ENCODE results near the gene ANTXR2. TPM values are rescaled to one million over a fixed set of nuclear protein-coding genes. Genes with fewer than 3 reads are reported as not detected.
A peak's percentile ranks its signal among the peaks of the same experiment; 100 is the strongest.

ANTXR2 gene
- total RNA-seq, 2 experiments from 2014 or later = not detected

DNA sequence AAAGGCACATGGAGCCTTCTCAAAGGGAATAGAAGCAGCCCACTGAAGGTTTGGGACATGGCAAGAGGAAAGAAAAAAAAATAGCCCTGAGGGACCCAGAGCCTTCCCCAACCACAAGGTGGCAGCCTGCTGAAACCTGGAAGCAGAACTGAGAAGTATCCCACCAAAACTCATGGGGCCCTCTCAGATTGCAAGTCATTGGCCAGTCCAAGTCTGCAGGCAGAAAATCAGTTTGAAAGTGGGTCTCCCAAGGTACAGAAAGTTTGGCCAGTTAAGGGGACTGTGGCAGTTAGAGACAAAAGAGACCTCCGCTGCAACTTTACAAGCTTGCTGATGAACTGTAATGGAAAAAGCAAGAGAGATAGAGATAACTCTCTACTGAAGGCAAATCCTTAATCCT is 155.8 kb downstream of the ANTXR2 start:
- H3K9me3 ChIP-seq (ENCODE audit: low read length) = no peaks in the 10 kb centered on the region
- ChIA-PET CTCF (ENCODE audit: unreplicated experiment) (interaction anchor here (1.0 kb wide), 1 partner anchor 38 kb away, joined by 4 read pairs; no protein-coding TSS in a partner anchor), POLR2A (no interaction called here)
- H3K36me3 ChIP-seq (ENCODE audit: insufficient read depth, low read length) = no peaks in the 10 kb centered on the region
- H3K9me2 ChIP-seq (ENCODE audit: insufficient read depth, low read length) = no peaks in the 10 kb centered on the region
- H2AFZ ChIP-seq (ENCODE audit: low read length) = no peak overlapping the region
- H3K4me1 ChIP-seq (ENCODE audit: insufficient read depth, low read length, poor library complexity, severe bottlenecking) = no peaks in the 10 kb centered on the region
- H3K4me3 ChIP-seq (ENCODE audit: low read depth, low read length, poor library complexity, severe bottlenecking) = no peak overlapping the region
- DNase-seq (ENCODE audit: low spot score) = peak; percentile 33
- H3K4me2 ChIP-seq (ENCODE audit: low read length) = no peak overlapping the region
- no peak for TF ChIP-seq EZH2phosphoT487 (IDR thresholded peaks at IDR 0.05; ENCODE audit: borderline replicate concordance, low read depth, low read length)
- TF ChIP-seq CTCF (conservative IDR thresholded peaks at IDR 0.05; ENCODE audit: low read length) = peak; percentile 81
- BruUV-seq (replicated peaks) = no TSS peak
- H3K27ac ChIP-seq (ENCODE audit: low read depth, low read length, poor library complexity, severe bottlenecking) = no peak overlapping the region
- no peaks in the 10 kb centered on the region for H3K79me2 ChIP-seq (ENCODE audit: insufficient read depth, low read depth, low read length)
- intact Hi-C loops (cut with micrococcal nuclease; ENCODE audit: unreplicated experiment) = no loop called here
- no peaks in the 10 kb centered on the region for H4K20me1 ChIP-seq (ENCODE audit: insufficient read depth, low read length)

DNA sequence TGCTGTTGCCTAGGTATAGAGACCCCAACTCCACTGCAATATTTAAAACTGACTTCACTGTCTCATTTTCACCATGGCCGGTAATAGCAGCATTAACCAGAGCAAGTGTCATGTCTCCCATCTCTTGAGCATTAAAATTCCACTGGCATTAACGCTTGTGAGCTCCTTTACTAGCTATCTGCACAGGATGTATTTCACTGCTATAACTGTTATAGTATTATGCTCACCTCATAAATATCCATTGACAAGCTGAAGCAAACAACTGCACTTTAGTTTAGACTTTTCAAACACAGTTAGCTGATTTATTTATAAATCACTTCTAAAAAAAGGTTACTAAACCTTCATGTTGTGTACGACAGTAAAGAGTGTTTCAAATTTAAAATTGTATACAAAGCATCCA is 157.8 kb downstream of the ANTXR2 start:
- TF ChIP-seq CTCF (conservative IDR thresholded peaks at IDR 0.05; ENCODE audit: low read length) = no peak
- no peak for TF ChIP-seq EZH2phosphoT487 (IDR thresholded peaks at IDR 0.05; ENCODE audit: borderline replicate concordance, low read depth, low read length)

GRCh38 chr4:79913581-79913980 is 159.4 kb downstream of the ANTXR2 start:
- Histone ChIP-seq H3K36me3 (ENCODE audit: insufficient read depth, low read length) (no peaks in the 10 kb centered on the region), H4K20me1 (ENCODE audit: insufficient read depth, low read length) (no peaks in the 10 kb centered on the region), H3K9me2 (ENCODE audit: insufficient read depth, low read length) (no peaks in the 10 kb centered on the region), H3K79me2 (ENCODE audit: insufficient read depth, low read depth, low read length) (no peaks in the 10 kb centered on the region), H3K4me1 (ENCODE audit: insufficient read depth, low read length, poor library complexity, severe bottlenecking) (no peaks in the 10 kb centered on the region), H3K27ac (ENCODE audit: low read depth, low read length, poor library complexity, severe bottlenecking) (no peak overlapping the region), H3K4me2 (ENCODE audit: low read length) (no peak overlapping the region), H2AFZ (ENCODE audit: low read length) (no peak overlapping the region), H3K9me3 (ENCODE audit: low read length) (no peaks in the 10 kb centered on the region), H3K4me3 (ENCODE audit: low read depth, low read length, poor library complexity, severe bottlenecking) (no peak overlapping the region)
- intact Hi-C loops (cut with micrococcal nuclease; ENCODE audit: unreplicated experiment) = no loop called here
- ChIA-PET POLR2A (no interaction called here), CTCF (ENCODE audit: unreplicated experiment) (no interaction called here)
- BruUV-seq (replicated peaks) = no TSS peak
- DNase-seq (ENCODE audit: low spot score) = no peak
- TF ChIP-seq CTCF (conservative IDR thresholded peaks at IDR 0.05; ENCODE audit: low read length) (no peak), EZH2phosphoT487 (IDR thresholded peaks at IDR 0.05; ENCODE audit: borderline replicate concordance, low read depth, low read length) (no peak)

More for the DNA sequence above, 157.8 kb downstream of the ANTXR2 start:
- Histone ChIP-seq H3K4me2 (ENCODE audit: low read length) (no peak overlapping the region), H3K4me3 (ENCODE audit: low read depth, low read length, poor library complexity, severe bottlenecking) (no peak overlapping the region), H3K9me3 (ENCODE audit: low read length) (no peaks in the 10 kb centered on the region), H3K79me2 (ENCODE audit: insufficient read depth, low read depth, low read length) (no peaks in the 10 kb centered on the region), H3K9me2 (ENCODE audit: insufficient read depth, low read length) (no peaks in the 10 kb centered on the region), H3K36me3 (ENCODE audit: insufficient read depth, low read length) (no peaks in the 10 kb centered on the region), H3K27ac (ENCODE audit: low read depth, low read length, poor library complexity, severe bottlenecking) (no peak overlapping the region), H2AFZ (ENCODE audit: low read length) (no peak overlapping the region), H4K20me1 (ENCODE audit: insufficient read depth, low read length) (no peaks in the 10 kb centered on the region), H3K4me1 (ENCODE audit: insufficient read depth, low read length, poor library complexity, severe bottlenecking) (no peaks in the 10 kb centered on the region)
- BruUV-seq (replicated peaks) = no TSS peak
- intact Hi-C loops (cut with micrococcal nuclease; ENCODE audit: unreplicated experiment) = no loop called here
- no peak for DNase-seq (ENCODE audit: low spot score)
- CTCF ChIA-PET (ENCODE audit: unreplicated experiment) = no interaction called here
- POLR2A ChIA-PET = interaction anchor here (0.6 kb wide), 1 partner anchor 25 kb away, joined by 3 read pairs; no protein-coding TSS in a partner anchor
